ENCODE measurements around the gene ERF.

DNA sequence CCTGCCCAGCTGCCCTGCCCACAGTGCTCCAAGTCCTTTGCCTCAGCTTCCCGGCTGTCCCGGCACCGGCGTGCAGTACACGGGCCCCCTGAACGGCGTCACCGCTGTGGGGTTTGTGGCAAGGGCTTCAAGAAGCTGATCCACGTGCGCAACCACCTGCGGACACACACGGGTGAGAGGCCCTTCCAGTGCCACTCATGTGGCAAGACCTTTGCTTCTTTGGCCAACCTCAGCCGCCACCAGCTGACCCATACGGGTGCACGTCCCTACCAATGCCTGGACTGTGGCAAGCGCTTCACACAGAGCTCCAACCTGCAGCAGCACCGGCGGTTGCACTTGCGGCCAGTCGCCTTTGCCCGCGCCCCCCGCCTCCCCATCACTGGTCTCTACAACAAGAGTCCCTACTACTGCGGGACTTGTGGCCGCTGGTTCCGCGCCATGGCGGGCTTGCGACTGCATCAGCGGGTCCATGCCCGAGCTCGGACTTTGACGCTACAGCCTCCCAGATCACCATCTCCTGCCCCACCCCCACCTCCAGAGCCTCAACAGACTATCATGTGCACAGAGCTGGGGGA is 29.1 kb downstream of the ERF start:
- TF ChIP-seq CTCF (conservative IDR thresholded peaks at IDR 0.05) = no peak
- TF ChIP-seq EZH2 (IDR thresholded peaks at IDR 0.05; ENCODE audit: low read depth) = no peak

All from PC-9 (cell line).